C1 segment of cervical spinal cord (tissue), 14 donors: Measurements from ENCODE around the gene CREM.

Experiments used
- DNase-seq, 14 donors: peaks; one replicate each; lab custom pipeline; 2025; lab: John Stamatoyannopoulos, UW

The CREM gene

GRCh38 chr10:35219292-35219691 is 92.6 kb downstream of the CREM start:
- no peak for DNase-seq

DNA sequence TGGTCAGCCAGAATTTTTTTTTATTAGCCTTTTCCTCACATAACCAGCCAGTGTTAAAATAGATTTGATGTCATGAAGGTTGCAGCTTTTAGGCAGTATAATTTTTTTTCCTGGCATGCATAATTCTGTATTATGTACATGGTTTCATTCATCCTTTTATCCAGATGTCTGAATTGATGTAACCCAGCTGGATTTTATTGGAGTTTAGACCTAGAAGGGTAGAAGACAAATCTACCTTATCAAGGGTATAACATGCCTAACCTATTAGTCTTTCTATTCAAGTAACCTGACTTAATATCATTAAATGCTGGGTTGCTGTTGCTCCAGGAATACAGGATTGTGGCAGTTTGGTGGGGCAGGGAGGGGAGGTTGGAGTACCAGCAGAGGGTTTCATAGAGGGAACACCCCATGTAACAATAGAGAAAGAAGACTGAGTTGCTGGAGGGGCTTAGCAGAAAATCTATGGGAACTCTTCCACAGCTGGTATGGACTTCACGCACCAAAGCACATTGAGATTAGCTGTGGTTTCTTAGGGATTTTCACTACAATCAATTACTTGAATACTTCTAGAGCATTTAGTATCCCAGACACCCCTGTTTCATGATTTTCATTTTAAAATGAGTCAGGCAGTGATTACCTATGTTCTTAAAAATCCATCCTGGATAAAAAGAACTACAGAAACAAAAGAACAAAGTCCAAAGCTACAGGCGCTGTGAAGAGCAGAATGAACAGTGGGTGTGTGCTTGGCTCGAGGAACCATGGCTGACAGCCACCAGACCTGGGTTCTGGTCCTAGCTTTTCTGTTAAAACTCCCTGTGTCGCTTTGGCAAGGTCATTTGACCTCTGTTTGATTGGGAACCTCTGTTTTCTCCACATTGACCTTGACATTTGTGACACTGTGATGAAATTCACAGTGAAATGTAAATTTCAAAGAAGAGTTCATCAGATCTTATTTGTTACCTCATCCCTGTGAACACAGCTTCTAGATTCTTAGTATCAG is 93.5 kb downstream of the CREM start:
- DNase-seq = no peak

GRCh38 chr10:35223016-35223415 is 96.4 kb downstream of the CREM start:
- DNase-seq = no peak

DNA sequence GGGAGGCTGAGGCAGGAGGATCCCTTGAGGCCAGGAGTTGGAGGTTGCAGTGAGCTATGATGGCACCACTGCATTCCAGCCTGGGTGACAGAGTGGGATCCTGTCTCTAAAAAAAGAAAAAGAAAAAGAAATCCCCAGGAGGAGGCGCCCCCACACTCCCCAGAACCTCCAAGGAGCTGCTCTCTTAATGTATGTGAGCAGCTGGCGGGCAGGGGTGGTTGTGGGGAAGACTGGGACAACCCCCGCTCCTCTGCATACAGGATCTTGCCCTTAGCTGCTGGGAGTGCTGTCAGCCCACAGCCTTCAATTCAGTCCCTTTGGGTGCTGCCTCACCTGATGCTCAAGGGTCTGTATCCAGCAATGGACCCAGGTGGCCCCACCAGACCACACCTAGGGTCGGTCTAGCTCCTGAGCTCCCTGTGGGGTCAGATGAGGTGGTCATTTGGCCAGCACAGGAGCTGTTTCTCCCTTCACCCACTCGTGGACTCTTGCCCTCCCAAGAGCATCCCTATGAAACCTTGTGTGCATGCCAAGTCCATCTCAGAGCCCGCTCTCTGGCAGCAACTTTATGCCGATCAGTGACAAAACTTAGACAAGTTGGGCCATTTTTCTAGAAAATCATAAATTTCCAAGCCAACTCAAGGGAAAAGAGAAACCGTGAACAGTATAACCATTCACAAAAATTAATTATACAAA is 97.5 kb downstream of the CREM start:
- DNase-seq = no peak

DNA sequence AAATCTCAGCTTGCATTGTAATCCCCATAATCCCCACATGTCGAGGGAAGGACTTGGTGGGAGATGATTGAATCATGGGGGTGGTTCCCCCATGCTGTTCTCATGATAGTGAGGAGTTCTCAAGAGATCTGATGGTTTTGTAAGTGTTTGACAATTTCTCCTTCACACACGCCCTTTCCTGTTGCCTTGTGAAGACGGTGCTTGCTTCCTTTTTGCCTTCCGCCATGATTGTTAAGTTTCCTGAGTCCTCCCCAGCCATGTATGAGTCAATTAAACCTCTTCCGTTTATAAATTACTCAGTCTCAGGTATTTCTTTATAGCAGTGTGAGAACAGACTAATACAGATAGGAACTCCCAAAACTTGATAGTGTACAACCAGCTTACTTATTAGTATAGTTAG is 98.6 kb downstream of the CREM start:
- no peak for DNase-seq

GRCh38 chr10:35226507-35226906 is 99.9 kb downstream of the CREM start:
- DNase-seq = no peak

GRCh38 chr10:35228058-35228457 is 101.4 kb downstream of the CREM start:
- no peak for DNase-seq

GRCh38 chr10:35231646-35232045 is 105.0 kb downstream of the CREM start:
- no peak for DNase-seq

- no peak for DNase-seq
These were observed 105.9 kb downstream of the CREM start for GRCh38 chr10:35232527-35232926.

DNA sequence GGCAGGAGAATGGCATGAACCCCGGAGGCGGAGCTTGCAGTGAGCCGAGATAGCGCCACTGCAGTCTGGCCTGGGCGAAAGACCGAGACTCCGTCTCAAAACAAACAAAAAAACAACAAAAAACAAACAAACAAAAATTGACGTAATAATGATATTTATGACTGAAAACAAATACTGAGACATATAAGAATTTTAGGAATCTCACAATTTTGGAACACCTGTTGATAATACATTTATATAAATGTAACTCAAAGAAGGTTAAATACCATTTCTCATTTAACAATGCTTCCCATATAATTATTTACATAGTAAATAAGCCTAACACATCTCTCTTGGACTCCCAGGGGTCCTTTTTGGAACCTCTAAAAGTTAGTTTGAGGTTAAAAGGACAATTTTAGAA is 107.4 kb downstream of the CREM start:
- DNase-seq = no peak

- DNase-seq = peak in 1 of 14 donors; percentile 7
These were observed 110.1 kb downstream of the CREM start for GRCh38 chr10:35236739-35237138.

GRCh38 chr10:35237766-35238512 is 111.3 kb downstream of the CREM start:
- no peak for DNase-seq

DNA sequence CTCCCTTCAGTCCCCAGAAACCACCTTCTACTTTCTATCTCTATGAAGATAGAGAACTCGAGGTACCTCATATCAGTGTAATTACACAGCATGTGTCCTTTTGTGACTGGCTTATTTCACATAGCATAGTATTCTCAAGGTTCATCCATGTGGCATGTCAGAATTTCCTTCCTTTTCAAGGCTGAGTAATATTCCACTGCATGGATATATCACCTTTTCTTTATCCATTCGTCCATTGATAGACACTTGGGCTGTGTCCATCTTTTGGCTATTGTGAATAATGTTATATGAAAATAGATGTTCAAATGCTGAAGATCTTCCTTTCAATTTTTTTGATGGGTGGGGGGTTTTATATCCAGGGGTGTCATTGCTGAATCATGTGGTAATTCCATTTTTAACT is 117.9 kb downstream of the CREM start:
- DNase-seq = no peak

DNA sequence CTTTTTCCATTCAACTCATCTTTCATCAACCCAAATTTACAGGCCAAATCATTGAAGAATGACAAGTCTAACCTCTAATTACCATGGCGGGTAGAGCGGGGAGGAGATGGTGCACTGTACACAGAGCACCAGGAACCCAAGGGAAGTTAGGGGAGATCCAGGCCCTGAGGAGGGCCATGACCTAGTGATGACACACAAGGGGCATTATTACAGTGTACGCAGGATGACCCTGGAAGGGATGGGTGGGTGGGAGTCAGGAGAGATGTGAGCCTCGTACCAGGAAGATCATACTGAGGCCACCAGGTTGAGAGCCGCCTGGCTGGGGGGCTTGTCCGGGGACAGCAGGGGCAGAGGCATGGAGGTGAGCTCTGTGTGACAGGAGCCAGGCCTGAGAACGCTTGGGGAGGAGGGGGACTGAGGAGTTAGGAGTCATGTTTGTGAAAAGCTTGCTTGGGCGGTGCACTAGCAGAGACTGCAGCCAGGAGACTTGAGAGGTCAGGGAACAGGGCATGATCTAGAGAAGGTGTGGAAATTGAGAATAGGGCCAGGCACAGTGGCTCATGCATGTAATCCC is 120.2 kb downstream of the CREM start:
- DNase-seq = no peak

DNA sequence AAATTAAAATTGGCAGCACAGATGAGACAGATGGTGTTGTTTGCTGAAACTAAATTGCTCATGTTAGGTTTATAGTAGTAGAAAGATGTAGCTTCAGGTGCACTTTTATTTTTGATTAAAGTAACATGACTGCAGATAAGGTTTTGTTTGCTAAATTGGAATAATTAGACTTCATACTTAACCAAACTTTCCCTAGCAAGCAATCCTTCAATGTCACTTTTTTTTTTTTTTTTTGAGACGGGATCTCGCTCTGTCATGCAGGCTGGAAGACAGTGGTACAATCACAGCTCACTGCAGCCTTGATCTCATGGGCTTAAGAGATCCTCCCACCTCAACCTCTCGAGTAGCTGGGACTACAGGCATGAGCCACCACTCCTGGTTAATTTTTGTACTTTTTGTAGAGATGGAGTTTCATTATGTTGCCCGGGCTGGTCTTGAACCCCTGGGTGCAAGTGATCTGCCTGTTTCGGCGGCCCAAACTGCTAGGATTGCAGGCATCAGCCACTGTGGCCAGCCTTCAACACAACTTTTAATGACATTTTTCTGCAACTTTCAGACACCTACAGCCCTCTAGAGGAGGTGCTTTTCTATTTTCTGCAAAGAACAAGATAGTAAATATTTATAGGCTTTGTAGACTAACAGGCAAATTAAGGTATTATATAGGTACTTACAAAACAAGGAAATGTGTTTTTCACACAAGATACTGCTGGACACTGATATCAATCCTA is 124.9 kb downstream of the CREM start:
- DNase-seq = no peak

- no peak for DNase-seq
These were observed 130.7 kb downstream of the CREM start for GRCh38 chr10:35257057-35257983.

GRCh38 chr10:35259769-35260397 is 133.2 kb downstream of the CREM start:
- DNase-seq = no peak

DNA sequence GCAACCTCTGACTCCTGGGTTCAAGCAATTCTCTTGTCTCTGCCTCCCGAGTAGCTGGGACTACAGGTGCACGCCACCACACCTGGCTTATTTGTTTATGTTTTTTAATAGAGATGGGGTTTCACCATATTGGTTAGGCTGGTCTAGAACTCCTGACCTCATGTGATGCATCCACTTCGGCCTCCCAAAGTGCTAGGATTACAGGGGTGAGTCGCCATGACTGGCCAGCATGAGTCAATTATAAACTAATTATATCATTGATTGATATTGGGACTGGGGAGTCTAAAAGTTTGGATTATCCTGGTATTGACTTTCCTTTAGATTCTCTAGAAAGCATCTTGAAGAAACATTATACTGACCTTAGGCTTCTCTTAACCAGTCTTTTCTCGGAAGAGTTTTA is 135.8 kb downstream of the CREM start:
- no peak for DNase-seq
